GM19043 (cell line): ENCODE results near the gene SLC1A1.
"Not testable (repeated sequence)": the region's sequence is repeated elsewhere in the genome, so short reads cannot be mapped to it uniquely, and the experiment has no call there.

Experiments
- ATAC-seq: cut with Tn5 transposase; IDR thresholded peaks from one replicate; pipeline ENCODE4 v1.9.1; 2021; ENCODE audit warnings: low read depth; ENCODE audit not compliant: unreplicated experiment

SLC1A1 gene

GRCh38 chr9:4538621-4539020 is 48.4 kb downstream of the SLC1A1 start:
- ATAC-seq, result no peak

GRCh38 chr9:4540425-4540824 is 50.2 kb downstream of the SLC1A1 start:
- ATAC-seq, result no peak

- no peak for ATAC-seq
Measured at GRCh38 chr9:4541281-4541680, 51.0 kb downstream of the SLC1A1 start.

GRCh38 chr9:4541856-4542255 is 51.6 kb downstream of the SLC1A1 start:
- no peak for ATAC-seq

DNA sequence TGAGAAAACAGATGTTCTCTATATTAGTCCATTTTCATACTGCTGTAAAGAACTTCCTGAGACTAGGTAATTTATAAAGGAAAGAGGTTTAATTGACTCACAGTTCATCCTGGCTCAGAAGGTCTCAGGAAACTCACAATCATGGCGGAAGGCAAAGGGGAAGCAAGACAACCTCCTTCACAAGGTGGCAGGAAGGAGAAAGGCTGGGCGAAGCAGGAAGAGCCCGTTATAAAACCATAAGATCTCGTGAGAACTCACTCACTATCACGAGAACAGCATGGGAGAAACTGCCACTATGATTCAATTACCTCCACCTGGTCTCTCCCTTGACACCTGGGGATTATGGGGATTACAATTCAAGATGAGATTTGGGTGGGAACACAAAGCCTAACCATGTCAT is 54.4 kb downstream of the SLC1A1 start:
- ATAC-seq, result not testable (repeated sequence)

DNA sequence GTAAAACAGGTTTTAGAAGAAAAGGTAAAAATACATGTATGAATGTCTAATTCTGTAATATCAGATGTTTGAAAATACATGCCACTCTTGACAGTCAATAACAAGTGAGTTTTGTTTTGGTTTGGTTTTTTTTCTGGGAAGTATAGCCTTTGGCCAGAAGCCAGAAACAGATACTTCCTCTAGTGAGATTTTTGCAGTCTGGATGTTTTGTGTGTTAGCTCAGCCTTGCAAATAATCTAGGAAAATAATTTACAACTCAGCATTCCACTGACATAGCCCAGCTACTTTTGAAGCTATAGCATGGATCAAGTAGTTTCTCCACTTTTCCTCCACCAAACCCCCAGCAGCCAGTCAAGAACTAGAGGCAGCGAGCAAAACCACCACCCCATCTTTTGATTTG is 56.7 kb downstream of the SLC1A1 start:
- ATAC-seq, result no peak

DNA sequence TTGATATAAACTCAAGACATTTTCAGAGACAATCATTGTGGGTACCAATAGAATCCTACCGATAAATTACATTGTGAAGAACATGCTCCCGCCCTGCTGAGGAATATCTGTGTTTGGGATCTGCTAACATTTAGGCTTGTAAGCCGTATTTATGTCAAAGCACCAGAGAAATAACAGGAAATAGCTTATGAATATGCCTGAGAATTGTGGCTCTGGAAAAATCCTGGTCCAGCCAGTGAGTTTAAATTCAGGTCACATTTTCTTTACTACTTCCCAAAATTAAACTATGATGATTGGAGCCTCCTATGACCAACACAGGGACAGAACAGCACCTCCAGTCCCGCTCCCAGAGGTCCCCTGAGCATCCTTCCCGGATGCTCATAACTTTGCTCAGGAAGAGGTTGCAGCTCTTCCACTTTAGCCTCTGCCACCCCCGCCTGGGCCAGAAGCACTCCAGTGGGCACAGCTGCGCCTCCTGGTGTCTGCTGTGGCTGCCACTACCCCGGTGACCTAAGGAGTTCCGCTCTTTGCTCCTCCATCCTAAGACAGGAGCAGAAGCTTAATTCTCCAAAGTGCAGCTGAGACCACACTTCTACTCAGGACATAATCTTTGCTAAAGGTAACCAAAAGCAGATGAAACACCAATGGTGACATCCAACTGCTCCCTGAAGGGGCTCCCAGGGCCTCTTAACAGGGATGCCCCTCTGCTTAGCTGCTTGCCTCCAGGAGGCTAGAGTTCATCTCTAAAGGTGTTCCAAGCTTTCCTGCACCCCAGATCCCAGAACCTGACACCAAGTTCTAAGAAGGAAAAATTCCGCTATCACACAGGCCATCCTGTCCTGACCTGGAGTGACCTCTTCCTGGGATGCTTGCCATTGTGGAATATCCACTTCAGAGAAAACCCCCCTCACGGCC is 58.8 kb downstream of the SLC1A1 start:
- no peak for ATAC-seq

GRCh38 chr9:4549751-4550295 is 59.6 kb downstream of the SLC1A1 start:
- no peak for ATAC-seq

GRCh38 chr9:4550777-4551484 is 60.7 kb downstream of the SLC1A1 start:
- no peak for ATAC-seq

DNA sequence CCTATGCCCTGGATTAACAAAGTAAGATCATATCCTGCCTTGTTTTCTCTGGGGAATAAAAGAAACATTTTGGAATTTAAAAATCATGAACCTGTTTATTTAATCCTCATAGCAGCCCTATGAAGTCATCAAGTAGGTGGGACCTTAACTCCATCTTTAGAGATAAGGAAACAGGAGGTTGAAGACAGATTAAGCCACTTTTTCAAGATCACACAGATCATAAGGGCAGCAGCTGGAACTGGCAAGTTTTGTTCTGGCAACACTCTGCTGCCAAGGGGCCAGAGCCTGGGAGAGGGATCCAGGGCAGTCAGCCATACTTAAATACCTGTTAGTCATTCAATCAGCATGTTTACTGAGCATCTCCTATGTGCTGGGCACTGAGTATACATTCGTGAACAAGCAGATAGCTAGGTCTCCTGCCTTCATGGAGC is 63.7 kb downstream of the SLC1A1 start:
- no peak for ATAC-seq

- no peak for ATAC-seq
Measured at GRCh38 chr9:4555236-4555635, 65.0 kb downstream of the SLC1A1 start.

DNA sequence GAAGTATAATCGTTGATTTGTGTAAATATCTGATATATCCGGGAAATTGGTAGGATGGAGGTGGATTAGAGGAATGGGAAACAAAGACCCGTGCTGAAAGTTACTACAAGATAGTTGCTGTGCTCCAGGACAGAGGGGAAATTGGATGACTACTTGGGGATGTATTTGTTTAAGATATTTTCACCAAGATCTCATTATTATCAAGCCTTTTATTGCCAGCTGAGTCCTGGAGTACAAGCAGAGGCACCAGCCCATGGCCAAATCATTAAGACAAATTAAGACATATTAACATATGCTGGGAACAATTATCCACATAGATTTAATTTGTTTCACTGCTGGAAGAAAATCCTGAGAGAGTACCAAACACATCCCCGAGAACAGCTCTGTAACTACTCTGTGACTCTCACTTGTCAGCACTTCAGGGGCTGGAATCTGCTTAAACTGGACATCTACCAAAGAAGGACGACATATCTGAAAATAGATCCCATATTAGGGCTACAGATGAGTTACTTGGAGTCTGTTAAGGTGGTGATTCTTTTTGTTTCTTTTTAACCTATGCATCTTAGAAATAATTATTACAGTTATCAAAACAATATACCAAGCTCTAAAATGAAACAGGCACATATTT is 68.2 kb downstream of the SLC1A1 start:
- no peak for ATAC-seq

DNA sequence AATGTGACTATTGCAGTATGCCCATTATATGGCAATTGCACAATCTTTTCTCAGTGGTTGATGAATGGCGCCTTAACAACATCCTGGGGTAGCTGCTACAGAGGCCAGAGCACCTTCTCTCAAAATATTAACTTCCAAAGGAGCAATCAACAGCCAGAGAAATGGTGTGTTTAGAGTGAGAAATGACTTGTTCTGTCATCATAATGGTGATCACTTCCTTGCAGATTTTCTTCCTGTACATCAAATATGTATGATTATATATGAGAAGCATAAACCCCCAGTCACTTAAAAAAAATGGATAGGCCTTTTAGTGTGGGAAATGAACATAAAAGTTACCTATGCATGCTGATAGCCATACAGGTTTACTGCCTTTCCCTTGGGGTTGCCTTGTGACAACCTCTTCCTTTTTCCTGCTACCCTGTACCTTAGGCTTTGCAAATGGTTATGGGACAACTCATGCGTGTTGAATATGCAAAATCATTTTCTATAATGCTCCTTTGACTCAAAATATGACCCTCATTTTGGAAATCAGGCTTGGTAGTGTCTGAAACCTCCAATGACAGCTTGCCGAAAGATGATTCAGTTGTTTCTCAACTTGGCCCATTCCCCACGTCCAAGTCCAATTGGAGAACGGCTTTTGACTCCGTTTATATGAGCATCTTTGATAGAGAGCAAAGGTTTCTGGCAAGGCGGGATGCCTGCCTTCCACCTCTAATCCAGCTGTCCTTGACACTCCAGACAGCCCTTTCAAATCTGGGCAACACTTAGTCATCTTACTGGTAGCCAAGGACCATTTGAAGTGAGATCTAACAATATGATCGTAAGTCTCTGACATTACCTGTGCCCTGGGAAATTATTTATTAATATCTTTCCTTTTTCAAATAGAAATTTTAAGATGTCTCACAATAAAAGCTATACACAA is 69.3 kb downstream of the SLC1A1 start:
- ATAC-seq, result peak; percentile 85

GRCh38 chr9:4563105-4563504 is 72.8 kb downstream of the SLC1A1 start:
- no peak for ATAC-seq

GRCh38 chr9:4566806-4567205 is 76.5 kb downstream of the SLC1A1 start:
- ATAC-seq, result no peak

DNA sequence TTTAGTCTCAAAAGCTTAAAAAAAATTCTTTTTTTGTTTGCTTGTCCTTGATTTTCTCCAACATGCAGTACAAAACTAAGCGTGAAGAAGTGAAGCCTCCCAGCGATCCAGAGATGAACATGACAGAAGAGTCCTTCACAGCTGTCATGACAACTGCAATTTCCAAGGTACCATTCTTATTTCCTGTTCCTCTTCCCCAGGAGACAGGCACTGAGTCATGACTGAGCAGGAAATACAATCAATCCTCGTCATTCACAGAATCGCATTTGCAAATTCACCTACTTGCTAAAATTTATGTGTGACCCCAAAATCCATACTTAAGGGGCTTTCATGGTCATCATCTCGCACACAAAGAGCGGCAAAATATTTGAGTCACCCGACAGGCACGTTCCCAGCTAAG is 77.3 kb downstream of the SLC1A1 start:
- no peak for ATAC-seq

GRCh38 chr9:4569101-4569500 is 78.8 kb downstream of the SLC1A1 start:
- no peak for ATAC-seq

DNA sequence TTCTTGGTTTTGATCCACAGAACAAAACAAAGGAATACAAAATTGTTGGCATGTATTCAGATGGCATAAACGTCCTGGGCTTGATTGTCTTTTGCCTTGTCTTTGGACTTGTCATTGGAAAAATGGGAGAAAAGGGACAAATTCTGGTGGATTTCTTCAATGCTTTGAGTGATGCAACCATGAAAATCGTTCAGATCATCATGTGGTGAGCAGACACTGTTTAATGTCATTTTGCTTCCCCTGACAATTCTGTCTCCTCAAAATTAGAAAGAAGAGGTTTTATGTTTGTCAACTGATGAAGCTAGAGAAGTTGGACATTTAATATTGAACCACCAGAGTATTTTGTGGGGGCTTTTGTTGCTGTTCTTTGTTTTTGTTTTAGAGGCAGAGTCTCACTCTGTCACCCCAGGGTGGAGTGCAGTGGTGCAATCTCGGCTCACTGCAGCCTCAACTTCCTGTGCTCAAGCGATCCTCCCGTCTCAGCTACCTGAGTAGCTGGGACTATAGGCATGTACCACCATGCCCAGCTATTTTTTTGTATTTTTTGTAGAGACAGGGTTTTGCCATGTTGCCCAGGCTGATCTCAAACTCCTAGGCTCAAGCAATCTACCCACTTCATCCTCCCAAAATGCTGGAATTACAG is 82.0 kb downstream of the SLC1A1 start:
- ATAC-seq, result no peak

GRCh38 chr9:4573176-4573575 is 82.9 kb downstream of the SLC1A1 start:
- no peak for ATAC-seq
